ENCODE measurements around the gene SRD5A1.

The SRD5A1 gene

DNA sequence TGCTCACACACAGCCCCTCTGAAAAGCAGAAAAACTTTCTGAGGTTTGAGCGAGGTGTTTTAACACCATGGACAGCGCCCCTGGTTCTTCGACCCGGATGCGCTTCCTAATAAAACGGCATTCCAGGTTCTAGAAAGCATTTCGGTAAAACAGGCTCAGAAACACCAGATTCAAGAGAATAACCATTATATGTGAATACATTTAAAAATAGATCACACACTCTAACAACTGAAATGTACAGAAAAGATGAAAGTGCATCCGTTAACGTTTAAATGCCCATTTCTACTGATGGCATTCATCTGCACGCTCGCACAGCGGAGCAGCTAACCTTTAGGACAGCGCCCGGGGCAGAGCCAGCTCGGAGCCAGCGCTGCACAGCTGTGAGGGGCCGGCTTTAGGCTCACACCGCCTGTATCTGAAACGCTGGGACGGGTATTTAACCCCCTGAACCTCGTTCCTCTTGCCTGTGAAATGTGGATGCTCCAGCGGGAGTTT, 53.7 kb downstream of the SRD5A1 start:
- no peak for DNase-seq

DNA sequence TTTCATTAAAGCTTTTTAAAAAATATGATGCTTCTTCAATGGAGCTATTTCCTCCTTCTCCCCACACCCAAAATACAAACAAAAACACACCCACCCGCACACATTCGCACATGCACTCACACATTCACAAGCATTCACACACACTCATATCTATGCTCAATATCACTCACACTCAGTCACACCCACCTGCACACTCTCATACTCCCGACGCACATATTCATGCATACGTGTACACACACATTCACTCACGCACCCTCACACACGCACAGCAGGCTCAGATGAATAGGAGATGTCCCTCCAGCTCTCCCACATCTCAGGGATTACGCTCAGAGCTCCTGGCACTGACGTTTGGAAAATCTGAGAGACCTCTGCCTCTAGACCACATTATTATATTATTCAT, 54.3 kb downstream of the SRD5A1 start:
- no peak for DNase-seq

DNA sequence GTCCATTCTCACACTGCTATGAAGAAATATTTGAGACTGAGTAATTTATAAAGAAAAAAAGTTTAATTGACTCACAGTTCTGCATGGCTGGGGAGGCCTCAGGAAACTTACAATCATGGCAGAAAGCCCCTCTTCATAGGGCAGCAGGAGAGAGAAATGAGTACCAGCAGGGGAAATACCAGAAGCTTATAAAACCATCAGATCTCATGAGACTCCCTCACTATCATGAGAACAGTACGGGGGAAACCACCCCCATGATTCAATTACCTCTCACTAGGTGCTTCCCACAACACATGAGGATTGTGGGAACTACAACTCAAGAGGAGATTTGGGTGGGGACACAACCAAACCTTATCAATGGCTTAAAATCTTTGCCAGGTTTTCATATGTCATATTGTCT, 59.7 kb downstream of the SRD5A1 start:
- no peak for DNase-seq

DNA sequence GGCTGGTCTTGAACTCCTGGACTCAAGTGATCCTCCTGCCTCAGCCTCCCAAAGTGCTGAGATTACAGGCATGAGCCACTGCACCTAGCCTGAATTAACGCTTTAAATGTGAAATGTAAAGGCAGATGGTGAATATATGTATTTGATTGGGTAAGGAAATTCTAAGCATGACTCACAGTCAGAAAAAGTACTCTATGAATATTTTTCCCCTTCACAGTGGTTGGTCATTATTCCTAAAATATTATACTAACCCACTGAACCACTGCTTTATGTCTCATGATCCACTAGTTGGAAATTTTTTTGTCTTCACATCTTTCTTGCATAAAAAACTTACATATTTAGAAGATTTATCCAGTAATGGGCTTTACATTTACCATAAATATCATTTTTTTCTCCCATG, 65.5 kb downstream of the SRD5A1 start:
- DNase-seq = no peak

DNA sequence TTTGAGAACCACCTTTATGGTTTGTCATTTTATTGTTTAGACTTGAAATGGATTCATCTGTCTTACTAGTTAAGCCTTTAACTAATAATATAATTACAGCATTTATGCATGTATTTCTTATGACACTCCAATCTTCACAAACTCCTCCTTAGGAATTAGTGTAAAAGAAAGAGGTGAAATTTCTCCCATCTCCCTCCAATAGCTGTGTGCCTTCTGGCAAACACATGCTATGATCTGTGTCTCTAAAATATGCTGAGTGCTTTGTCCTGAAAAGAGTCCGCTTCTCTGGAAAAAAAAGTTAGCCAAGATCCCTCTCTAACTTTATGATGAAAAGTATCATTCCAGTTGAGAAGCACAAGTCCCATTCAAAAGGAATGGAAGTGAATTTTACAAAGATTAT, 66.1 kb downstream of the SRD5A1 start:
- no peak for DNase-seq

DNA sequence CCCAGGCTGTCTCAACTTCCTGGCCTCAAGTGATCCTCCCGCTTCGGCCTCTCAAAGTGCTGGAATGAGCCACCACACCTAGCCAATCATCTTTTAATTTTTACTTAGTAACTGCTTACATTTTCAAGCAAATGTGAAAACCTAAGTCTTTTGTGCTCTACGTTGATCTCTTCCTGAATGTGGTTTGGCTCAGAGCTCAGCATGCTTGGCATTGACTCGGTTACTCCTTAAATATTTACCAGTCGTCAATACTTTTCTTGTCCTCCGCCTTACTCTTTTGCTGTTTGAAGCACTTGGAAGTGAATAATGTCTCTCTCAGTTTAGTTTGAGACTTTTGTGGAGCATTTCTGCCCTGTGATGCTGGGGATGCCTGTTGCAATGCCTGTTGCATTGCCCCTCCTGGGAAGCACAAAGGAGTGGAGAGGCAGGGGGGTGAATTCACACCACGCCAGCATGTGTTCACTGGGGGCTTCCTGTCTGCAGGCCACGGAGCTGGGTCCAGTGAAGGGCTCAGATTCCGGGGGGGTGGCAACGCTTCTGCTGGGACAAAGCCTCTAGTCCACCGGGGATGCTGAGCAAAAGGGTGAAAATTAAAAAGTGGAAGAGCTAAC, 66.9 kb downstream of the SRD5A1 start:
- no peak for DNase-seq

DNA sequence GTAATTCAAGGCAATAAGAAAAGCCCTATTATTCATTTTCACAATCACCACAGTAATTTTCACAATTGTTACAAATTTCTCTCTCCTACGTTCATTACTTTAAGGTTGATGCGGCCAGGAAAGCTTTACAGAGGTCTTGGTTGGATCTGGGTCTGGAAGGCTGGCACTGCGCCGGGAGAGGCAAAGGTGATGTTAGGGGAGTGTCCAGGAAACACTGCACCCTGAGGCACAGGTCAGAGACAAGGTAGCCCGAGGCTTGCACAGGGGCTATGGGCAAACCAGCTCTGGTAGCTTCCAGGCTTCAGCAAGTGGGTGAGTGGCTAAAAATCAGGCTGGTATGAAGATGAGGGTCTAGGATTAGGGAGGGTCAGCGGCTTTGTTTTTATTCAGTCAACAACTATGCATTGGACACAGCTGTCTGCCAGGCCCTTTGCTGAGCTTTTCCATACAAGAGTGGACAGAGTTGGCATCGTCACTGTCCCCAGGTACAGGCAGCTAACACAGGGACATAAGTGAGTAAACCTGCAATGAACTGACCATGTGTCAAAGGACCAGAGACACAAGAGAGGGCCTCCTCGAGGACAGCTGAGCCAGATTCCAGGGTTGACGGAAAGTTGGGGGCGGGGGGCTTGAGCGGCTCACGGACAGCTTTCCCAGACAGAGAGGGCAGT, 67.6 kb downstream of the SRD5A1 start:
- DNase-seq = no peak

DNA sequence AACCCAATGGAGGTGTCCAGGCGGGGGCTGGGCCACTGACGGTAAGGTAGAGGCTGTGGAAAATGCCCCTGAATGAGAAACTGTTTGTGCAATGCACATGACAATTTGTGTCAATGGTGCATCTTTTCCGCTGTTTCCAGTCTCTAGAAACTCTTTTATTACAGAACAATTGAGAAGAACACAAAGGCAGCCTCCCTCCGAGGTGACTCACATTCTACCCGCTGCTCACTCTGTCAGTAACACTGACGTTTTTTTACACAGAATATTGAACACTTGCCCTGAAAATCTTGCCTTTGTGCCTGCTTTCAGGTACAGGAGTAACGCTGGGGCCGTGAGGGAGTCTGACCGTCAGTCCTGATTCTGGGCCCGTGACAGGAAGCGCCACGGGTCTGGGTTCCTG, 68.3 kb downstream of the SRD5A1 start:
- no peak for DNase-seq

DNA sequence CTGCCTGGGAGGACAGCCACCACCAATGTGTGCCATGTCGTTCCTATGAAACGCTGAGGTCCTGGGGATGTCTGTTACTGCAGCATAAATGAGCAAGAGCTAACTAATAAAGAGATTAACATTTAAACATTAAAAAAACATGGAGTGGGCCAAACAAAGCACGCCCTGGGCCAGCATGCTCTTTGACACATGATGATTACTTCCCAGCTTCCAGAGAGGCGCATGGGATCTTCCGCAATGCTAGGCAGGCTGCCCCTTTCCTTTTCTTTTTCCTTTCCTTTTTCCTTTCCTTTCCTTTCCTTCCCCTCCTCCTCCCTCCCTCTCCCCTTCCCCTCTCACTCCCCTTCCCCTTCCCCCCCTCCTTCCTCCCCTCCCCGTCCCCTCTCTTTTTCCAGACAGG, 69.4 kb downstream of the SRD5A1 start:
- DNase-seq = no peak

DNA sequence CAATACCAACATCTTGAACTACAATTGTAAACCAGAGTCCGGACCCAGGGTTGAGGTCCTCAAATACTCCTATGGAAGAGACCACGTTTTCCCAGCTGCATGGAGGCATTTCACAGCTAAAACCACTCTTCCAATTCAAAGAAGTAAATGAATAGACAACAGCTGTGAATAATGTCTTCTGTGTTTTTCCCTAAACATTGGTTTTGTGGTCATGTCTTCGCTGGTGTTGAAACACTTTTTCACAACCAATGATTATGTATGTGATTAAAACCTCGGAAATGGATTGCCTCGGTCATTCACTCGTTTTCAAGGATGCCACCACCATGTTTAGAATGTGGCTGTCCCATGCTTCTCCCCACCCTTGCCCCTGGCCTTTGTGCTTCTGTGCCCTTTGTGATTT, 70.6 kb downstream of the SRD5A1 start:
- no peak for DNase-seq

DNA sequence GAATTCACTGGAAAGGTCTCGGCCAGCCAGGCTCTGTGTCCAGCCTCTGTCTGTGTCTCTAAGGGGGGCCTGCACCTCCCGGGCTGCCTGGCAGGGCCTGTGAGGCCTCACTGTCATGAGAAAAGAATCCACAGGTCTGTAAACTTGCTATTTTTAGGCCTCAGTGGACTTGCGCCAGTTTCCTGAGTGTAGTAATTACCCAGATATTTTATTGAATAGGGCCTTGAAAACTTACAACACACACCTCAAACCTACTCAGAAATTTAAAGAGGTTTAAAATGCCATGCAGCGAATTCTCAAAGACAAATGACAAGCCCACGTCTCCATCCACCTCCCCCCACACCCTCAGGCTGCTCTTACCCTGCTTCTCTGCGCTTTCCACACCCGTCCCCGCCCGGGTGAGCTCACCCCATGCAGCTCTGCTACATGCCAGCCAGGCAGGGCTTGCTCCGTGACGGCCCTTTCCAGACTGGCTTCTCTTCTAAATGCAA, 71.2 kb downstream of the SRD5A1 start:
- DNase-seq = no peak

DNA sequence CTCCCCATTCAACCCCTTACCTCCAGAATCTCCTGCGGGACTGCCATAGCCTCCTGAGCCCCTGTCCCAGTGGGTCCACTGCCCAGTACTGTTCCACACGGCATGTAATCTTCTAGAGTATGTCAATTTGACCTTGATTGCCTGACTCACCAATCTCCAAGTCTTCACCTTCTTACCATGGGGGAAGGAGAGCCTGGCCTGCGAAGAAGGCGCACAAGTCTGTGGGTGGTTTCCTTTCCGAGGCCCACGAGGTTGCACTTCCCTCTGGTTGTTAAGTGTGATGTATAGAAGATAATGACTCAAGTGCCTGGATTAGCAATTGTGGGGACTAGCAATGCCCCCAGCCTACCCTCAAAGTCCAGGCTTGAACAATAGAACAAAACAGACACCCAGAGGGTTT, 71.8 kb downstream of the SRD5A1 start:
- no peak for DNase-seq

DNA sequence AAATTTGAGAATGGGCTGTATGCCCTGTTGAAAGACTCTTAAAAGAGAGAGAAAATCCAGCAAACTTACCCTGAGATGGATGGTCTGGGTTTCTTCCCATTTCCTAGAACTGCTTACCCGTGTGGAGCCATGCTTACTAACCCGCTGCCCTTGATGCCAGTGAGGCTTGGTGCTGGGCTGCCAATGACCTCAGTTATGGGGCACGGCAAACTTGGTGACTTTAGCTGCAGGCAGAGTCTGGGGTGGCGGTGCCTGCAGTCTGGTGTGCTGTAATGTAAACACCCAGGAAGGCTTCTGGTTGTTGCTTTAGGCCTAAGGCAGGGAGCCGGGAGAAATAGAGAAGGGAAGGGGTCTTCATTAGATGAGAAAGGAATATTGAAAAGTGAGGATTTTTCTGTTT, 72.7 kb downstream of the SRD5A1 start:
- no peak for DNase-seq

DNA sequence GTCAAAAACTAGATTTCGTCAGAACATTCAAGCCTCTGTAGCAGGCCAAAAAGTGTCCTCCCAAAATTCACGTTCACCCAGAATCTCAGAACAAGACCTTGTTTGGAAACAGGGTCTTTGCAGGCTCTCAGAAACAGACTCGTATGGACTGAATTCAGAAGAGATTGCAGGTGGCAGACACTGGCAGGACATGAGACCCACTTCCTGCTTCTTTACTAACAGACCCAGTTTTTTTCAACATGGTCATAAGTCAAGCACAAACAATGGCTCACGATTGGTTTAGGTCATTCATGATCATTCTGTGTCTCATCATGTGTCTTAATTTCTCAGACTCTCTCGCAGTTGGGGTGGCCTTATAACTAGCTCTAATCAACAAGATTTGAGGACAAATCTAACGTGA, 74.6 kb downstream of the SRD5A1 start:
- no peak for DNase-seq

DNA sequence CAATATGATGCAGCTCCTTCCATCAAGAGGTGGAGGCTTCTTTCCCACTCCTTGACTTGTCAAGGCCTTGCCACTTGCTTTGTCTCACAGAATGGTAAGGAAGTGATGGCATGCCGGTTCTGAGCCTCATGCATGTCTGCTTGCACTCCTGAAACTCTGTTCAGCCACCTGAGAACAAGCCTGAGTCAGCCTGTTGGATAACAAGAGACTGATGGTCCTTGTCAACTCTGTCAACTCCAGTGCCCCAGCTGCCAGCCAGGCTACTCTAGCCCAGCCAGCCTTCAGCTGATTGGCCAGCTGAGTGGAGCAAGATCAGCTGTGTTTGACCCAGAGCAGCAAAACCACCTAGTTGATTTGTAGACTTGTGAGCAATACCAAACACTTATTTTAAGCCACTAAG, 75.6 kb downstream of the SRD5A1 start:
- no peak for DNase-seq

DNA sequence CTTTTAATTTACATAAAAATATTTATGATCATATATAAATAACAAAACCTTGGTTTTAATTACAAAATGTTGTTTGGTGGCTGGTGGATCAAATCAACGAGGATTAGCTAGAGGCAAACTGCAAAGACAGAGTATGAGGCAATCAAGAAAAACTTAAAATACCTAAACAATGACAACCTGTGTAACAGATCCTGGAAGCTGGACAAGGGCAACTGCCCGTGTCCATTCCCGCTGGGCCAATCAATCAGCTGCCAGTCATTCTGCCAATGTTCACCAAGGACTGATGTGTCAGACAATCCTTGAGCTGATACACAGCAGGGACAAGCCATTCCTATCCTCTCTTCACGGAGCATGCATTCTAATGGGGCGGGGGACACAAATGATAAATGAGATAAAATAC, 76.8 kb downstream of the SRD5A1 start:
- DNase-seq = no peak

DNA sequence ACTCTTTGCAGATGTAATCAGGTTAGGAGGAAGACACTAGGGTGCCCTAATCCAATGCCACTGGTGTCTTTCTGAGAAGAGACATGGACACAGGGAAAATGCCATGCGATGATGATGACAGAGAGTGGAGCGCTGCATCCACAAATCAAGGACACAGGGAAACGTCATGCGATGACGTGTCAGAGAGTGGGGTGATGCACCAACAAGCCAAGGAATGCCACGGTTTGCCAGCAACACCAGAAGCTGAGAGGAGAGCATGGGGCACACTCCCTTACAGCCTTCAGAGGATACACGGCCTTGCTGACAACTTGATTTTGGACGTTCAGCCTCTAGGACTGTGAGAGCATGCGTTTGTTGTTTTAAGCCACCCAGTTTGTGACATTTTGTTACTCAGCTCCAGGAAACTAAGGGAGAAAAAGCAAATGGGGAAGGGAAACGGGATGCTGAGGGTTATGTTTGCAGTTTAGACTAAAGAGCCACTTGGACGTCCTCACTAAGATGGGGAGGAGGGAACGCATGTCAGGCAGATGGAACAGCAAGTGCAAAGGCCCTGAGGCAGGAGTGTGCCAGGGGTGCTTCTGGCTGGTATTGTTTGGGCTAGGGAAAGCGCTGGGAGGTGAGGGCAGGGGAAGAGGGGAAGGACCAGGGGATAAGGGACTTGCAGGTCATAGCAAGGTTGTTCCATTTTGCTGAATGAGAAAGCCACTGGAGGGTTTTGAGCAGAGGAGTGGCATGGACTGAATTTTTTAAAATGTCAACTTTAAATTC, 77.5 kb downstream of the SRD5A1 start:
- DNase-seq = no peak

DNA sequence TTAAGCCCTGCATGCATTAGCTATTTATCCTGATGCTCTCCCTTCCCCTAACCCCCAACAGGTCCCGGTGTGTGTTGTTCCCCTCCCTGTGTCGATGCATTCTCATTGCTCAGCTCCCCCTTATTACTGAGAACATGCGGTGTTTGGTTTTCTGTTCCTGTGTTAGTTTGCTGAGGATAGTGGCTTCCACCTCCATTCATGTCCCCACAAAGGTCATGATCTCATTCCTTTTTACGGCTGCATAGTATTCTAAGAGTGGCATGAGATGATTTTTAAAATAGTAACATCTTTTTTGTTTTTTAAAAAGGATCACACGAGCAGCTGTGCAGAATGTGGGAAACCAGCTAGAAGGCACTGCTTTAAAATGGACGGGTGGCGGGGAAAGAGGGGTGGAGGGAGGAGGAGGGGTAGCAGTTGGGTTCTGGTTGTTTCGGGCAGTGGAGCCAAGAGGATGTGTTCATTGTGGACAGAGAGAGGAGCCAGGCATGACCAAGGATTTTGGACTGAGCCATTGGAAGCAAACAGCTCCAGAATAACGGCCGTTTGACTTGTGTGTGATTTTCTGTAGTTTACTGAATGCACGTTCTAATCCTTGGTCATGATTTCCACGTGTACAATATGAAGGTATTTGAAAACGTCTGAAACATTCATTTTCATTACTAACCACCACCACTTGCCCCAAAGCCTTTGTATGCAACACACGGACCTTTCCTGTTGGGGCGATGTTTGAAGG, 78.3 kb downstream of the SRD5A1 start:
- no peak for DNase-seq

DNA sequence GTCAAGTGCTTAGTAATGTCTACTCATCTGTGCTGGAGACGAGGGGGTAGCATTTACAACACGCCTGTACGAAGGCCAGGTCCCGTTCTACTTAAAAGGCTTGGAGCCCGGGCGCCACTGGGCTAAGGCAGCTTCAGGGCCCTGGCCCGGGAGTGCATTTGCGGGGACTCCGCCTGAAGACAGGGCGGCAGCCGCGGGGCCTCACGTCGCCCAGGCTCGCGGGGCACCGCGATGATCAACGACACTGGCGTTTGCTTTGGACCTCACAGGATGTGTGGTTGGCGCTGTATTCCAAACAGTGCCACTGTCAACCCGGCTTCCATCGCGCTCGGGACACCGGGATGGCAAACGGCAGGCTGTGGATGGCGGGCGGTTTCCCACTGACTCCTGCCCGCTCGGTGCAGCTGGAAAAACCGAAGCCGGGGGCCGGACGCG, 78.9 kb downstream of the SRD5A1 start:
- peak; percentile 51 to 77 for DNase-seq

DNA sequence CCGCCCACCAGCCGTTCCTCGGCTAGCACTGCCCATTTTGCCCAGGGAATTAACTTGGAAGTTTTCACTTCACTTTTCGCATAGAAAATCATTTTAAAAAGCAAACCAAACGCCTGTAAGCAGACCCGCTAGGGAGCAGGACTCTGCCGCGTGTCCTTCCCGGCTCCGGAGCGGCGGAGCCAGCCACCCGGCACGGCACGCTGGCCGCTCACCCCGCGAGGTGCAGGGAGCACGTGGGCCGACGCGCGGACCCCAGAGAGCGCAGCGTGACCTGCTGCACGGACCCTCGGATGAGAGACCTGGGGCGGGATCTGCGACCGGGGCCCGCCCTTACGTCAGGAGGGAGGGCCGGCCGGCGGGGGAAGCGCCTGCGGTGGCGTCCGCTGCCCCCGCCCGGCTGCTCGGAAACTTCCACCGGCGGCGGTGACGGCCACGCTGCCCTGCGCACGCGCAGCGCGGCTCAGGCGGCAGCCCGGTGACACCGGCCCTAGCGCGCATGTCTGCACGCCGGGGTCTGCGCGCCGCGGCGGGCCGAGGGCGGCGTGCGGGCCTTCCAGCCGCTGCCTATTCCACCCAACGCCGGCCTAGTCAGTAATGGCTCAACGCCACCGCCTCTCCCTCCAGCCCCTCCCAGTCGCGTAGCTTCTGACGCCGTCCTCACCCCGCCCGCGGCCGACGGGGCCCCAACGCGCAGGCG, 79.5 kb downstream of the SRD5A1 start:
- peak; percentile 91 to 98 for DNase-seq

DNA sequence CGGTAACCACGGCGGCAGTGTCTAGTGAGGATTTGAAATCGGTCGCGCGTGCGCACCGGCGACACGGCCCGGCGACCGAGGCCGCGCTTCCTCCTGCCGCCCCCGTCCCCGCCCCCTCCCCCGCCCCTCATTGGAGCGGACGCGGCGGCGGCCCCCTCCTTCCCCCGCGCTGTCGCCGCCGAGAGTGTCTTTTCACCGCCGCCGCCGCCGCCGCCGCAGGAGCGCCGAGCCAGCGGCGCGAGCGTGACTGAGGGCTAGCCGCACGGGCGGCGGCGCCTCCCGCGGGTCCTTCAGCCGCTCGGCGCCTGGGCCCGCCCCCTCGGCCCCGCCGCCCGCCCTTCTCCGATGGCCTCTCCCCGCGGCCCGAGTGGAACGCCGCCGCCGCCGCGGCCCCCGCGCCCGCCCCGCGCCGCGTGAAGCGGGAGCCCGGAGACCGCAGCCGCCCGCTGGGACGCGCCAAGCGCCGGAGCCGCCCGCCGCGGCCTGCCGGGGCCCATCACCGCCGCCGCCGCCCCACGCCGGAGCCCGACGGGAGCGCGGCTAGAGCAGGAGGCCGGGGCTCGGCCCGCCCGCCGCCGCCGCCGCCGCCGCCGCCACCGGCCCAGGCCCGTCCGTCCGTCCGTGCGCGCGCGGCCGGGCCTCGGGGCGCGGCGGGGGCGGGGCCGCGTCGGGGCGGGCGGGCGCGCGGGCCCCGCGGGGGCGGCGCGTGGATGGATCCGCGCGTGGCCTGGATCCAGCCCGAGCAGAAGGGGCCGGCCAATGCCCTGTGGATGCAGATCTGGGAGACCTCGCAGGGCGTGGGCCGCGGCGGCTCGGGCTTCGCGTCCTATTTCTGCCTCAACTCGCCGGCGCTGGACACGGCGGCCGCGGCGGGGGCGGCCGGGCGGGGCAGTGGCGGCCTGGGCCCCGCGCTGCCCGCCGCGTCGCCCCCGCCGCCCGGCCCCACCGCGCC, 80.3 kb downstream of the SRD5A1 start, which contains the start of gene TENT4A:
TSS of gene TENT4A (plus strand) at position 159 of the 952 bp plus-strand sequence. CDS start at position 711, 552 bp downstream.
- DNase-seq = peak in 1 of 2 experiments; percentile 49
